ENCODE results near the gene CMTR1. TPM values are rescaled to one million over a fixed set of nuclear protein-coding genes. Genes with fewer than 3 reads are reported as not detected.

The CMTR1 gene
- total RNA-seq, 1 experiment from 2014 or later, result 24.5 TPM

DNA sequence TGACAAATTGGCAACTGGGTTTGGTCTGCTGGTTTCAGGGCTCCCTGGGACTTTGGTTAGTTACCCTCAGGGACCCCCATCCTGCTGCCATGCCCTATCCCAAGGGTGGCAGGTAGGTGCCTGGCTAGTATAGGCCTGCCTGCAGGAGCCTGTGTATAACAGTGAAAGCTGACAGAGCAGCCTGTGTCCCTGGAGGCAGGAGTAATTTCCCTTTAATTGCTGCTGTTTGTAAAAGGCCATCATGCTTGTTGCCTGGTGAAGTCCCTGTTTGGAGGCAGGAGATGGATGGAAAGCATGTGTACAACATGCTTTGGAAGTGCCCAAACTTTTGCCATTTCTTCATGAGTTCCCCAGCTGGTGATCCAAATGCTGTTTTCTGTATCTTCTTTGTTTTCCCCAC is 30.1 kb downstream of the CMTR1 start:
- CTCF ChIA-PET, result interaction anchor here (1.0 to 1.2 kb wide), 2 partner anchors 105 to 329 kb away, joined by 3 read pairs; no protein-coding TSS in a partner anchor
- no peak overlapping the region for H3K4me3 Mint-ChIP-seq (ENCODE audit: unreplicated experiment)
- no peak for TF ChIP-seq CTCF (IDR thresholded peaks at IDR 0.05; ENCODE audit: unreplicated experiment)
- no peaks in the 10 kb centered on the region for H3K27me3 Mint-ChIP-seq (ENCODE audit: insufficient read depth, unreplicated experiment)
- no TSS peak for BruUV-seq (replicated peaks)
- intact Hi-C loops (cut with micrococcal nuclease), result no loop called here
- H3K4me1 Mint-ChIP-seq (ENCODE audit: insufficient read depth, unreplicated experiment), result no peaks in the 10 kb centered on the region
- no peaks in the 10 kb centered on the region for H3K9me3 Mint-ChIP-seq (ENCODE audit: unreplicated experiment)
- no peak for DNase-seq (ENCODE audit: unreplicated experiment)
- POLR2A ChIA-PET, result no interaction called here
- H3K27ac Mint-ChIP-seq (ENCODE audit: low read depth, unreplicated experiment), result no peak overlapping the region
- peaks cover 40% of the 10 kb centered on the region for H3K36me3 Mint-ChIP-seq (ENCODE audit: insufficient read depth, unreplicated experiment)

DNA sequence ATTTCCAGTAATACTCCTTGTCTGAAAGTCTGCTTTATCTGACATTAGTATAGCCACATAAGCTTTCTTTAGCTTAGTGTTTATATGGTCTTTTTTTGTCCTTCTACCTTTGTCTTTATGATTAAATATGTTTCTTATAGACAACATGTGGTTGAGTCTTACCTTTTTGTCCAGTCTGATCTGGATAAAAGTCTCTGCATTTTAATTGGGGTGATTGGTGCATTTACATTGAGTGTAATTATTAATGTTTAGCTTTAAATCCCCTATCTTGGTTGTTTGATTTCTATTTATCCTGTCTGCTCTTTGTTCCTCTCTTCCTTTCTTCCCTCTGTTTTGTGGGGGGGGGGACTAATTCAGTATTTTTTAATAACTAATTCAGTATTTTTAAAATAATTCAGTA is 34.7 kb downstream of the CMTR1 start:
- no peak for DNase-seq (ENCODE audit: unreplicated experiment)
- BruUV-seq (replicated peaks), result no TSS peak
- Mint-ChIP-seq H3K27ac (ENCODE audit: low read depth, unreplicated experiment) (no peak overlapping the region), H3K4me3 (ENCODE audit: unreplicated experiment) (no peak overlapping the region), H3K4me1 (ENCODE audit: insufficient read depth, unreplicated experiment) (peaks cover under 1% of the 10 kb centered on the region), H3K36me3 (ENCODE audit: insufficient read depth, unreplicated experiment) (peaks cover 22% of the 10 kb centered on the region), H3K9me3 (ENCODE audit: unreplicated experiment) (no peaks in the 10 kb centered on the region), H3K27me3 (ENCODE audit: insufficient read depth, unreplicated experiment) (no peaks in the 10 kb centered on the region)
- intact Hi-C loops (cut with micrococcal nuclease), result no loop called here
- no peak for TF ChIP-seq CTCF (IDR thresholded peaks at IDR 0.05; ENCODE audit: unreplicated experiment)
- CTCF ChIA-PET, result interaction anchor here (0.6 to 1.5 kb wide), 5 partner anchors 11 to 240 kb away, joined by 3 to 7 read pairs (median 4); no protein-coding TSS in a partner anchor
- POLR2A ChIA-PET, result interaction anchor here (1.0 kb wide), 1 partner anchor 34 kb away, joined by 3 read pairs; the partner anchor contains the start of gene CMTR1

GRCh38 chr6:37473364-37474095 is 40.5 kb downstream of the CMTR1 start:
- intact Hi-C loops (cut with micrococcal nuclease), result no loop called here
- Mint-ChIP-seq H3K4me3 (ENCODE audit: unreplicated experiment) (no peak overlapping the region), H3K9me3 (ENCODE audit: unreplicated experiment) (no peaks in the 10 kb centered on the region), H3K36me3 (ENCODE audit: insufficient read depth, unreplicated experiment) (peaks cover 61% of the 10 kb centered on the region), H3K27ac (ENCODE audit: low read depth, unreplicated experiment) (no peak overlapping the region), H3K27me3 (ENCODE audit: insufficient read depth, unreplicated experiment) (no peaks in the 10 kb centered on the region), H3K4me1 (ENCODE audit: insufficient read depth, unreplicated experiment) (peaks cover 20% of the 10 kb centered on the region)
- BruUV-seq (replicated peaks), result no TSS peak
- ChIA-PET CTCF (interaction anchor here (0.5 to 2.7 kb wide), 12 partner anchors 12 to 1656 kb away, joined by 3 to 15 read pairs (median 4); no protein-coding TSS in a partner anchor), POLR2A (interaction anchor here (0.6 to 3.2 kb wide), 11 partner anchors 15 to 148 kb away, joined by 3 to 20 read pairs (median 3); partner anchors contain the start of gene CMTR1)
- peak; percentile 96 for DNase-seq (ENCODE audit: unreplicated experiment)
- no peak for TF ChIP-seq CTCF (IDR thresholded peaks at IDR 0.05; ENCODE audit: unreplicated experiment)

- Mint-ChIP-seq H3K27me3 (ENCODE audit: insufficient read depth, unreplicated experiment) (no peaks in the 10 kb centered on the region), H3K27ac (ENCODE audit: low read depth, unreplicated experiment) (no peak overlapping the region)
These were observed 41.3 kb downstream of the CMTR1 start for GRCh38 chr6:37474316-37474715.

More at GRCh38 chr6:37474316-37474715, 41.3 kb downstream of the CMTR1 start:
- TF ChIP-seq CTCF (IDR thresholded peaks at IDR 0.05; ENCODE audit: unreplicated experiment), result no peak
- Mint-ChIP-seq H3K4me3 (ENCODE audit: unreplicated experiment) (no peak overlapping the region), H3K9me3 (ENCODE audit: unreplicated experiment) (no peaks in the 10 kb centered on the region), H3K4me1 (ENCODE audit: insufficient read depth, unreplicated experiment) (peaks cover 20% of the 10 kb centered on the region), H3K36me3 (ENCODE audit: insufficient read depth, unreplicated experiment) (peaks cover 63% of the 10 kb centered on the region)
- CTCF ChIA-PET, result interaction anchor here (0.7 to 2.7 kb wide), 9 partner anchors 11 to 527 kb away, joined by 3 to 15 read pairs (median 3); no protein-coding TSS in a partner anchor
- no TSS peak for BruUV-seq (replicated peaks)
- DNase-seq (ENCODE audit: unreplicated experiment), result no peak
- POLR2A ChIA-PET, result interaction anchor here (1.0 to 3.2 kb wide), 5 partner anchors 26 to 89 kb away, joined by 3 to 20 read pairs (median 3); partner anchors contain the start of genes CCDC167 and CMTR1
- intact Hi-C loops (cut with micrococcal nuclease), result no loop called here

Measured in MCF 10A (cell line).